Hypothalamus (tissue), 51 donors: ENCODE measurements around the gene DLGAP1.
"Not testable (repeated sequence)": the region's sequence is repeated elsewhere in the genome, so short reads cannot be mapped to it uniquely, and the experiment has no call there.

ENCODE experiments used
- DNase-seq, 51 donors: peaks; one replicate each; lab custom pipeline; 2025; lab: John Stamatoyannopoulos, UW

Gene DLGAP1

DNA sequence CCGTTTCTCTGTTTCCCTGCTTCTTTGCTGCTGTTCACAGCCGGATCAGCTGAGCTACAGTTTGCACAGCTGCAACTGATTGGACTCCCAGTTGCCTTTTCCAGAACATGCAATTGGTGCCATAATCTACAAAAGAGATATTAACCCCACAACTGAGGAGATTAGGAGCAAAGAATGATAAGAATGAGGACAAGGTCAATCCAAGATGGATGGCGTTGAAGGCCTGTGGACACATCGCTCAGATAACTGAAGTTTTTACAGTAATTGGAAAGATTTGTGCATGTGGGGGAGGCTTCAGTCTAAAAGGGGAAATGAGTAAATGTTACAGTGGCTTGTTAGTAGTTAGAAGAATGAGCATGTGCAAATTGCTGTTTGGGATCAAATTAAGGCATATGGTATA, 741.9 kb downstream of the DLGAP1 start:
- no peak for DNase-seq

DNA sequence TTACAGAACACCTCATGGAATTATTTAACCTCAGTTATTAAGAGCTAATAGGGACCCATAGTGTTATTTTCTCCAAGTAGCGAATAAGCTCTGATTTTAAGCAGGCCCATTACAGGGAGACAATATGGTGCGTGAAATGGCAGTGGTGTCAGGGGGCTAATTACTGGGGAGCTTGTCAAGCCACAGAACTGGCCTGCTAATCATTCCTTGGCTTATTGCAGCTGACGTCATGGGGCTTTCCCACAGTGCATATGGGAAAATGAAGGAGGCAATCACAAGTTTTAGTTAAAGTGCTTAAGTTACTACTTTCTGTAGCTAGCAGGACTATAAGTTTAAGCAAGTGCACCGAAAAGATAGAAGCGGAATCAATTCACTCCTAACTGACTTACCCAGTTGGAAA, 742.6 kb downstream of the DLGAP1 start:
- no peak for DNase-seq

DNA sequence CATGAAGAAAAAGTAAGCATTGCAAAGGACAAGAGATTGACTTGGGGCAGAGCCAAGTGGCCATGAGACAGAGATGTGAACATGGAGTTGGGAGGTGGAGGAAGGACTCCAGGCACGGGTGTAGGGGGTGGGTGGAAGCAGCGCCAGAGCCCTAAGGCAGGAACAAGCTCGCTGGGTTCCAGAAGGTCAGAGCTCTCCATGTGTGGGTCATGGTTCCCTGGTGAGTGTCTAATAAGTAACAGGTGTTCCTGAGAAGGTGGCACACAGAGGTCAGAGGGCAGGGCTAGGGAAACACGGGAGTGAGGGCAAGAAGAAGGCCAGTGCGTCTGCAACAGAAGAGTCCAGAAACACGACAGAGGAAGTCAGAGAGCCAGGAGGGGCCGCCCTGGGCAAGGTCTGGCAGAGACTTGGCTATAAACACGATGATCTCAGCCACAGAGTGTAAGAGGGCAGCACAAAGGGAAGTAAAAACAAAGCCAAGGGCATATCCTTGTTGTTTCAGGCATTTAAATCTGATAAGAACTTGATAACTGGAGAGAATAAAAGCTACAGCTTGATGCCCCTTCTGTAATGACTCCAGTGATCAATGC, 744.3 kb downstream of the DLGAP1 start:
- peak in 12 of 51 donors; percentile 8 to 44 (median 22) for DNase-seq

DNA sequence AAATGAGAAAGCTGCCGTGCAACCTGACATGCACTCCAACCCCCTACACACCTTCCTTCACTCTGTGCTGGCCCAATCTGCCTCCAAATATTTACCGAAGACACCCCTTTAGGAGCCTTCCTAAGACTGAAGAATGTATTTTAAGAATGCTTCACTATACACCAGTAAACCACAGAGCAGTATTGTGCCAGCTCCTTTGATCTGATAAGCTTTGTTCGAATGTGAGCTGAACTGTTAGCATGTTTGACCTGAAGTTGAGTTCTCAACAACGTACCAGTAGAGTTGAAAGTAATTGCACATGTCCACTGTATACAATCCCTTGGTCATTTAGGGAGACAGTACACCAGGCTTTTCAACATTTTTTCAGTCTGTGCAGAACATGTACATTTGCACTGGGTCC, 745.9 kb downstream of the DLGAP1 start:
- DNase-seq: no peak

DNA sequence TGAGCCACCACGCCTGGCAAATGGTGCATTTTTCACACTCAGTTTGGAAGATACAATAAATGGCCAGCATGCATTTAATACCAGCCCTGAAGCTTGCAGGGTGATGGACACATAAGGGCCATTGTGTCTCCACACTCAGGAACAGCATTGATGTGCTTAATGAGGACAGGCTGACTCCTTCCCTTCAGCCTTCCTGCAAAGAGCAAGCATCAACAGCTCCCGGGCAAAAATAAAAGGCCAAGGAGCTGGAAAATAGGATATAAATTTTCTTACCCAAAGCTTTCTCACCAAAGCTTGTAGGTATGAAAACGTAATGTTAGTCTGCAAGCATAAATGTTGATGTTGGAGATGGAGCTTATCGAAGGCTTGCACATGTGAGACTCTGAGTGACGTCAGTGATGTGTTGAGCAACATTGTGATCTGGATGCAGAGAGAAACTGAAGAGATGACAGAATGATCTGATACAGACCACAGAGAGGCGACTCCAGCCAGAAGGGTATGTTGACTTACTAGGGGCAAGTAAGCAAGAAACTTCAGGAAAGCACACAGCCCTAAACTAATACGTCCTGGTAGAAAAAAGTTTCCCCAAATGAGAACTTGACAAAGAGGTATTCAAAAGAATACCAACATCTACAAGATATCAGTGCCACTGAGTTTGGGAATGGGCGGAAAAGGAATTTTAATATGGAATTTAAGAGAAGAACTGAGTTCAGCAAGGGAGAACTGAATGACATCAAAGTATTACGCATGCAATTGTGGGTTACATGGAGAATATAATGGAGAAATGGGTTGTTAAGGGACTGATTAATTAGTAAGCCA, 748.6 kb downstream of the DLGAP1 start:
- no peak for DNase-seq

DNA sequence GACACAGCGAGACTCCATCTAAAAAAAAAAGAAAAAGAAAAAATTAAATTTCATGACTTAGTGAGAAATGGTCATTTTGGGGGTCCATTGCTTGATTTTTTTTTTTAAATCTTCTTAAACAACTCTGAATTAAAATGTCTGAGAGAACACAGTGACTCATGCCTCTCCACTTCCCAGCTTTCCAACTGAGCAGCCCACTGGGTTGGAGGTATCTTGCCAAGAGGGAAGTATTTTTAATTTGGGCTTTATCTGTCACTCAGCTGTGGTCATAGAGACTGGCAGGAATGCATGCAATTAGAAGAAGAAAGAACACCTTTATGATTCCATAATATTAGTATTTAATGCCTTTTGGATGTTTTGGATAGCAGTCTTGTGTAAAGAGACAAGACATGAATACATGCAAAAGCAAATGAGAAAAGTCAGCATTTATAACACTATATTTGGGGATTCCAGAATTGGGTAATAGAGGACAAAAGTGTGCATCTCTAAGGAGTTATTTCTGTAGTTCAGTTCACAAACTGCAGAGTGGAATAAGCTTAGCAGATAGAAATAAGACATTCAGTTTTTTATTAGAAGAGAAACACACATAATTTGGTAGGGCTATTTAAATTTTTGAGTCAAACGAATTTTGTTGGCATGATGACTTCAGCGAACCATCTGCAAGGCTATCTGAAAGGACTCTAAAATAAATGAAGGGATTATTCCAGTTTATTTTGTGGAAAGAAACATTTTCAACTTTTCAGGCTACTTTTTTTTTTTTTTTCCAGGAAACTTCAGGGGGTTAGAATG, 750.4 kb downstream of the DLGAP1 start:
- peak in 2 of 51 donors; percentile 6 to 13 for DNase-seq

DNA sequence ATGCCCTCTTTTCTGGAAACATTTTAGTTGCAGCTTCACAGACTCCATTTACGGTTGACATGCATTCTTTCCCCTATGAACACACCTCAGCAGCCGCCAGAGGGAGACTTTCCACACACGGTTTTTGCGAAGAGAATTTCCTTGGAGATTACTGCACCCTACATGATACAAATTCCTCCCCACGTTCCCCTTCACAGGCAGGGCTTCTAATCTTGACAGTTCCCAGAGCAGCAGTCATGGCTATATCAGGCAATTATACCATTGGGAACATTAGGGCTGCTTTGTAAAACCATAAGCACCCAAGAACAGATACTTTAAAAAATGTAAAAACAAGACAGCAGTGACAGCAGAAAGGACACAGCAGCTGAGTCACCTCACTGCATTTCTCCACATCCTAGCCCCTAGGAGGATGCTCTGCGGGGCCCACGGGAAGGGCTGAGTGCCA, 751.4 kb downstream of the DLGAP1 start:
- peak in 31 of 51 donors; percentile 2 to 76 (median 23) for DNase-seq

DNA sequence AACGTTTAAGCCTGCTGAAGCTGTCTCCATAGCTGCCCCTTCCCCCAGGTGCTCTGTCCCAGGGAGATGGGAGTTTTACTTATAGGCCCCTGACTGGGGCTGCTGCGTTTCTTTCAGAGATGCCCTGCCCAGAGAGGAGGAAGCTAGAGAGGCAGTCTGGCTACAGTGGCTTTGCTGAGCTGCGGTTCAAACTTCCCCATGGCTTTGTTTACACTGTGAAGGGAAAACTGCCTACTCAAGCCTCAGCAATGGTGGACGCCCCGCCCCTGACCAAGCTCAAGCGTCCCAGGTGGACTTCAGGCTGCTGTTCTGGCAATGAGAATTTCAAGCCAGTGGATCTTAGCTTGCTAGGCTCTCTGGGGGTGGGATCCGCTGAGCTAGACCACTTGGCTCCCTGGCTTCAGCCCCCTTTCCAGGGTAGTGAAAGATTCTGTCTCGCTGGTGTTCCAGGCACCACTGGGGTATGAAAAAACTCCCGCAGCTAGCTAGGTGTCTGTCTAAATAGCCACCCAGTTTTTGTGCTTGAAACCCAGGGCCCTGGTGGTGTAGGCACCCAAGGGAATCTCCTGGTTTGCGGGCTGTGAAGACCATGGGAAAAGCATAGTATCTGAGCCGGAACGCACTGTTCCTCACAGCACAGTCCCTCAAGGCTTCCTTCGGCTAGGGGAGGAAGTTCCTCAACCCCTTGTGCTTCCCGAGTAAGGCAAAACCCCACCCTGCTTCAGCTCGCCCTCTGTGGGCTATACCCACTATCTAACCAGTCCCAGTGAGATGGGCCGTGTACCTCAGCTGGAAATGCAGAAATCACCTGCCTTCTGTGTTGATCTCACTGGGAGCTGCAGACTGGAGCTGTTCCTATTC, 755.2 kb downstream of the DLGAP1 start:
- peak in 6 of 51 donors; percentile 4 to 22 (median 10) for DNase-seq

DNA sequence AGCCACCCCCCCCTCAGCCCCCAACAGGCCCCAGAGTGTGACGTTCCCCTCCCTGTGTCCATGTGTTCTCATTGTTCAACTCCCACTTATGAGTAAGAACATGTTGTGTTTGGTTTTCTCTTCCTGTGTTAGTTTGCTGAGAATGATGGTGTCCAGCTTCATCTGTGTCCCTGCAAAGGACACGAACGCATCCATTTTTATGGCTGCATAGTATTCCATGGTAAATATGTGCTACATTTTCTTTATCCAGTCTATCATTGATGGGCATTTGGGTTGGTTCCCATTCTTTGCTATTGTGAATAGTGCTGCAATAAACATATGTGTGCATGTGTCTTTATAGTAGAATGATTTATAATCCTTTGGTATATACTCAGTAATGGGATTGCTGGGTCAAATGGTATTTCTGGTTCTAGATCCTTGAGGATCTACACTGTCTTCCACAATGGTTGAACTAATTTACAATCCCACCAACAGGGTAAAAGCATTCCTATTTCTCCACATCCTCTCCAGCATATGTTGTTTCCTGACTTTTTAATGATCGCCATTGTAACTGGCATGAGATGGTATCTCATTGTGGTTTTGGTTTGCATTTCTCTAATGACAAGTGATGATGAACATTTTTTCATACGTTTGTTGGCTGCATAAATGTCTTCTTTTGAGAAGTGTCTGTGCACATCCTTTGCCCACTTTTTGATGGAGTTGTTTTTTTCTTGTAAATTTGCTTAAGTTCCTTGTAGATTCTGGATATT, 760.9 kb downstream of the DLGAP1 start:
- DNase-seq: not testable (repeated sequence)

DNA sequence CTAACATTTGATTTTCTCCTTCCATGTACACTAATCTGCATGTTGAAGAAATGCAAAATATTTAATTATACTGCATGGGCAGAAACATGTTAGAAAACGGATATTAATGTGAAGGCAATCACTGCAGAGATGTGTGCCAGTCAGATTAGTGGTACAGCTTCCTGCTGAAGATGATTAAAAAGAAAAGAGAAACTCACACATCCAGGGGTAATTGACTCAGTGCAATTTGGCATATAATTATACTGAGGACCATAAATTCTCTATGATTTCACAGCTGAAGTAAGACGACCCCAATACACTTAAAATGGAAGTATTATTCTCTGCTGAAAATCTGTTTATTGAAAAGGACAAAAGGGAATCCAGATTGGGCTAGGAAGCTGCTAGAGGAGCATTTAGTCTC, 761.7 kb downstream of the DLGAP1 start:
- no peak for DNase-seq

DNA sequence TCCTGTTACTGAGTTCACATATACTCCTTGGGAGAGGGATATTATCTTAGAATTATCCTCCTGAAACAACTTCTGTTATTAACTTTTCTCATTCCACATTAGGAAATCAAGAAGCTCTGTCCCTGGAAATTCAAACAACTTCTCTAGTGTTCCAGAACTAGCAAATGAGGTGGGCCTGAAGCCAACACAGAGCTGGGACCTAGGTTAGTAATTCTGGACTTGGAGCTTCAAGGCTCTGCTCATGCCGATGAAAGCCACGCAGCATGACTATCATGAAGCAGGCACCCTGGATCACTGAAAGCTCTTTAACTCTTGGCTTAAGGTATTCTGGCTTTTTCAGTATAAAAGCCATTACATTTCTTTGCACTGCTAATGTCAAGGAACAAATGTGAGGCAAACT, 762.4 kb downstream of the DLGAP1 start:
- DNase-seq: no peak

DNA sequence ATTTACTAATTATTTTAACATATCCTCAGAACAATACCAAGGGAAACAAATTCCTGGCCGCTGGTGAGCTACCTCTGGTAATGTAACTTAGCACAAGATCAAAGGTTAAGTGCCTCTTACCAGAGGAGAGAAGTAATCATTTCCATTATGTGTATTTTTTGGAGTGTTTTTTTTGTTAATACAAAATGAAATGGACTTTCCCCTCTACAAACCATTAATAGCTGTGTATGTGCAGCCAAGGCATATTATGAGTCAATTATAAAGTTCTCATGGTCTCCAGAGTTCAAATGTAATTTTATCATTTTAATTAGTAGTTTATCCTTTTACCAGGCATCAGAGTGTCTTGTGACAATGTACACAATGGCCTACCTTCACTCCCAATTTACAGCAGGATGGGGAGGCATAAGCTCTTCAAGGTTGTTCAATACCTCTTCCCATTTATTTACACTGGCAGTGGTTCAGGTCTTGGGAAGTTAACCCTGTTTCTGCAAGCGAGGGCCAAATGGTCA, 762.9 kb downstream of the DLGAP1 start:
- DNase-seq: no peak

DNA sequence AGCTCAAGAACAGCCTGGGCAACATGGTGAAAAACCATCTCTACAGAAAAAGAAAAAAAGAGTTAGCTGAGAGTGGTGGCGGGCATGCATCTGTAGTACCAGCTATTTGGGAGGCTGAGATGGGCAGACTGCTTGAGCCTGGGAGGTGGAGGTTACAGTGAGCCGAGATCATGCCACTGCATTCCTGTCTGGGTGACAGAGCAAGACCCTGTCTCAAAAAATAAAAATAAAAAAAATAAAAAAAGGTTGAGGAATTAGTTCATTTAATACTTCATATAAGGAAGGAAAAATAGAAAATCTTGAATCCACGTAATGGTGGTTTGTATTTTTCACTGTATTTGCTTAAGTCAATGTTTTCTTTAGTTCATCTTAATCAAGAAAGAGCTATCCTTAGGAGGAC, 763.4 kb downstream of the DLGAP1 start:
- no peak for DNase-seq

DNA sequence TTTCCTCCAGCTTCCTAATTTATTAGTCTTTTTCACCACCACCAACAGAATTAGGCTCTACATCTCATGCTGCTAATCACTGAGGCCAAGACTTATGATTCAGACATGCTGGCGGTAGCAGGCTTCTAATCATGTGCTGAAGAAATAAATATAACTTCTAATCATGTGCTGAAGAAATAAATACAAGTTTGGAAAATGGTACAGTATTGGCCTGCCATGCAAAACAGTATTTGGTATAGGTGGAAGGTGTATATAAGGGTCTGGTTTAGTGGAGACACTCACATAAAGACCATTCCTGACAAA, 764.4 kb downstream of the DLGAP1 start:
- DNase-seq: no peak

DNA sequence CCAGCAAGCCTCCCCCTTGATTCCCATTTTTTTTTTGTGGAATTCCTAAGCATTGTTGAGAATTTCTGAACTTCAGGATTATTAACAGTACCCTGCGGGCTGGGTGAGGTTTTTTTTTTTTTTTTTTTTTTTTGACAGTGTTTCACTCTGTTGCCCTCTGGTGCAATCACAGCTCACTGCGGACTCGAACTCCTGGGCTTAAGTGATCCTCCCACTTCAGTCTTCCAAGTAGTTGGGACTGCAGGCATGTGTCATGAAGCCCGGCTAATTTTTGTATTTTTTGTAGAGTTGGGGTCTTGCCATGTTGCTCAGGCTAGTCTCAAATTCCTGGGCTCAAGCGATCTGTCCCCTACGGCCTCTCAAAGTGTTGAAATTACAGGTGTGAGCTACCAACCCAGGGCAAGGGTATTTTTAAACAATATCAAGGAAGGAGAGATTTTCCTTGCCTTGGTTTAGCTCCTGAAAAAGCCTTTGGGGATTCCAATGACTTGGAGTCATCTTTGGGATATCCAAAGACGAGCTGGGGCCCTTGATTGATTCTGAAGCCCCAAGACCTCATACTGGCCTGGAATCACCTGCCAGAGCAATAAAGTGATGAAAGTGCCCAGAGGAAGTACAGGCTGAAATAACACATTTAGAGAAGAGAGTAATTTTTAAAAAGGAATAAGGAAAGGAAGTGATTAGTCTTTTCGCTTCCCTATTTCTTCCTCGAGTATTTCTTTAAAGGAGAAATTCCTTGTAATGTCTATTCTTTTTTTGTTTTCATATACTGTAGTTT, 764.9 kb downstream of the DLGAP1 start:
- no peak for DNase-seq

DNA sequence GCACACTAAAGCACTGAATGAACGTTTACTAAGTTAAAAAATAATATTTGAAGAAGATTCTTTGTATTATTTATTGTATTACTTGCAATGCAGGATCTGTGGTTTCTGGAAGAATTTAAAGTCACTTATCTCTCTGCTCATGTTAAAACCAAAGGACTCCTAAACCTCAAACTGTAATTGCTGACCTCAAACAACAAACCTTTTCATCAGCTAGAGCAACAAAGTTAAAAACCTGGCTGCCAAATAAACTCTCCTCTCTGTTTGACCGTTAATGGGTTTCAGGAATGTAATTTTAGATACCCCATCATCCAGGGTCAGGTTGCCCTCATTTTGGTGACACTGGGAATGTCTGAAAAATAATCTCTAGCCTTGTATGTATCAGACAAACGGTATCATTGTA, 766.0 kb downstream of the DLGAP1 start:
- no peak for DNase-seq

DNA sequence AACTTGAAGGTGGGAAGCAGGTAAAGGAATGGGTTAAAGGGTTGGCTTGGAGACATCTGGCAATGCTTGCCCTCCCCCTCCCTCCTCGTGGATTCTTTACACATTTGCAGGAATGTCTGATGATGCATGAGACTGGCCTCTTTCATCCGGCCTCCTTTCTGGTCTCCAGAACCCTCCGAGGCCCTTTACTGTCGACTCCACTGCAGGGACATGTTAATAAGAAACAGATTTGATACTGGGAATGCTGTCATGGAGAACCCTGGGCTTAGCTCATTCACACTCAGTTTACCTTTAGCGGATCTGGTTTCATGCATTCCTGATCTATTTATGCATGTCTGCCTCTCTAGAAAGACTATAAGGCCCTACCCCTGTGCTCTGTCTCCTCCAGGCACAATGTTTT, 766.4 kb downstream of the DLGAP1 start:
- no peak for DNase-seq

DNA sequence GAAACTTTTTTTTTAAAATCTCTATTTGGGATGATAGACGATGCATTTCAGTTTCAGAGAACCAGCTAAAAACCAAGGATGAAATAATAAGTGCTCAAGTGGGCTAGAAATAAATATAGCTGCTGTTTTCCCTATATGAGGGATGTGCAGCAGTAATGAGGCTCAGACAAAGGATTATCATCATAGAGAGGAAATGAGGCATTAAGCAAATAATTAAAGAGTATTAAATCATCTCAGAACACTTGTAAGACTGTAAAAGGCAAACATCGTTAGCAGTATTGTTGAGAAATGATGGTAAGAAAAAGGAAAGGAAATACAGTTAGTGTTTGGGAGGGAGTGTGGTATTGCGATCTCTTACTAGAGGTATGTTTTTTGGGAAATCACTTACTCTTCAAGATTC, 771.6 kb downstream of the DLGAP1 start:
- DNase-seq: no peak

DNA sequence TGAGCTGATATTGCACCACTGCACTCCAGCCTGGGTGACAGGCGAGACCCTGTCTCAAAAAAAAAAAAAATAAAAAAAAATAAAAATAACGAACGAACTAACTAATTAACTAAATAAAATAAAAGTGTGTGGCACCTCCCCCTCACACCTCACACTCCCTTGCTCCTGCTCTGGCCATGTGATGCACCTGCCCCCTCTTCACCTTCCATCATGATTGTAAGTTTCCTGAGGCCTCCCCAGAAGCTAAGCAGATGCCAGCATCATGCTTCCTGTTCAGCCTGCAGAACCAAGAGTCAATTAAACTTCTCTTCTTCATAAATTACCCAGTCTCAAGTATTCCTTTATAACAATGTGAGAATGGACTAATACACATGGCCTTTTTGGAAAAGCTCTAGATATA, 773.0 kb downstream of the DLGAP1 start:
- no peak for DNase-seq
